Vagina (tissue), 2 donors: ENCODE measurements around the gene IHH. TPM values are rescaled to one million over a fixed set of nuclear protein-coding genes. Genes with fewer than 3 reads are reported as not detected.

Experiments used
- DNase-seq, 2 donors: peaks; one replicate each; pipeline ENCODE4 v3.0.0-alpha.2; 2017; ENCODE audit errors: extremely low spot score in 2 of 2
- H3K27ac ChIP-seq: fragments of 200-600 bp; sonication (generic); one replicate; pipeline ENCODE4 v1.5.1; 2019
- H3K27me3 ChIP-seq: fragments of 200-600 bp; sonication (generic); one replicate; pipeline ENCODE4 v1.5.1; 2019
- H3K36me3 ChIP-seq, 2 donors: fragments of 200-600 bp; sonication (generic); one replicate each; pipeline ENCODE4 v1.5.1; 2017 to 2019
- H3K4me1 ChIP-seq: fragments of 200-600 bp; sonication (generic); one replicate; pipeline ENCODE4 v1.5.1; 2019
- H3K4me3 ChIP-seq, 2 donors: fragments of 200-600 bp; sonication (generic); 1 replicate in 1 of 2; 2 replicates in 1 of 2; pipeline ENCODE4 v1.5.1; 2016 to 2019
- H3K9me3 ChIP-seq: fragments of 200-600 bp; sonication (generic); one replicate; pipeline ENCODE4 v1.5.1; 2019
- CTCF ChIP-seq, 3 experiments: fragments of 450-650 bp in 2 of 3; fragments of 200-600 bp in 1 of 3; sonication (generic) in 1 of 3; IDR thresholded peaks; one replicate each; pipeline ENCODE4 v1.5.1; 2017 to 2019; ENCODE audit warnings: antibody characterized with exemption in 3 of 3, mild to moderate bottlenecking in 2 of 3, moderate library complexity in 2 of 3
- POLR2A ChIP-seq, 2 donors: fragments of 450-650 bp; IDR thresholded peaks; one replicate each; pipeline ENCODE4 v1.6.1; 2017; ENCODE audit warnings: antibody characterized with exemption in 2 of 2, mild to moderate bottlenecking in 2 of 2, moderate library complexity in 2 of 2
- POLR2AphosphoS5 ChIP-seq, 2 donors: sonication (generic); formaldehyde crosslinking; IDR thresholded peaks; one replicate each; pipeline ENCODE4 v1.9.0; 2017; ENCODE audit warnings: antibody characterized with exemption in 2 of 2, mild to moderate bottlenecking in 2 of 2, low read depth in 1 of 2; ENCODE audit not compliant: insufficient read depth in 1 of 2
- intact Hi-C: fragments of 100-400 bp; cut with DNase I; formaldehyde crosslinking; loops from one replicate; pipeline ENCODE4 v1.15.1; 2023
- total RNA-seq: library from RNA; depleted of rRNA; stranded (reverse); fragments of >200 nt; gene quantifications from one replicate; pipeline ENCODE4 v1.2.3, GENCODE V29; 2016

IHH gene
- total RNA-seq, result not detected

DNA sequence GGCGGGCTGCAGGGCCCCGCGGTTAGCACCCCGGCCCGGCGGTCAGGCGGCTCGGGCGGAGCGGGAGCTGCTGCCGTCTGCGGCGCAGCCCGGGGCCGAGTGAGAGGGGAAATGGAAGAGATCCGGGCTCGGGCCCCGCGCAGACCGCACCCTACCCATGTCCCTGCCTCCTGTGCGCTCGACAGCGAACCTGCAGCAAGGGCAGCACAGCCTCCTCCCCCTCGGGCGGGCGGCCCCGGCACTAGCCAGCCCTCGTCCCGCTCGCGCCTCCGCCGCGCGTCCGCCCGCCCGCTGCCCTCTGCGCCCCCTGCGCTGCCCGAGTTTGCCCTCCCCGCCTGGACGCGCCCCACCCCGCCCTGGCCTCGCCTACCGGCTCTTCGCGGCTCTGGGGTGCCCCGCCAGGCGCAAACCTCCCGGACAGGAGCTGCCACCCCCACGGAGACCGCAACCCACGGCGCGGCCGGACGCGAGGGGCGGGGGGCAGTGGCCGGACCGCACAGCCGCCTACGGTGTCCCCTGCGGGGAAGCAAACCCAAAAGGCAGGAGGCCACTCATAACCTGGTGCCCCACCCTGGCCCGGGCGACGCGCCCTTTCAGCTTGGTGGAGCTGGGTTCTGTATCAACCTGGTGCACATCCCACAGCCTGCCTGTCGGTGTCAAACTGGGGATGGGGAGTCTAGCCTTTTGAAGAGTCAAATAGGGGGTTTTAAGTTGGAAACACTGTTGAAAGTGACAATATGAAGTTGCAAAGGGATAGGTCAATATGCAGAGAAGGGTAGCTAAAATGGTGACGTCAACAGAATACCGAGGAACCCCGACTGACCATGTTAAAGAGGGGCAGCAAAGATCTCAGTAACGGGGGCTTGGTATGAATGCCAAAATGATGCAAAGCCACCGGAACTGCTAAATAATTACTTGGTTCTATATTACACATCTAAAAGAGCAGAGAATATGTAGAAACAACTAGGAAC is at the start of gene IHH:
Gene IHH (minus strand): TSS at position 101 of the 971 bp plus-strand sequence. CDS start 454 bp downstream, outside the sequence.
- no peaks in the 10 kb centered on the region for H3K36me3 ChIP-seq
- H3K27ac ChIP-seq, result no peak within 1 kb of the TSS
- H3K4me1 ChIP-seq, result peaks cover 37% of the 10 kb centered on the region
- no peaks in the 10 kb centered on the region for H3K9me3 ChIP-seq
- intact Hi-C loops, result loop anchor here (10.0 kb wide), 1 partner anchor 54 kb away; no protein-coding TSS in a partner anchor
- peak within 1 kb of the TSS; percentile 16 to 29 for H3K4me3 ChIP-seq
- no peak for DNase-seq
- TF ChIP-seq POLR2AphosphoS5 (IDR thresholded peaks at IDR 0.05; ENCODE audit: insufficient read depth in 1 of 2, low read depth in 1 of 2), result no peak
- no peak for TF ChIP-seq POLR2A (IDR thresholded peaks at IDR 0.05)
- TF ChIP-seq CTCF (IDR thresholded peaks at IDR 0.05), result no peak
- H3K27me3 ChIP-seq, result peaks cover 27% of the 10 kb centered on the region

DNA sequence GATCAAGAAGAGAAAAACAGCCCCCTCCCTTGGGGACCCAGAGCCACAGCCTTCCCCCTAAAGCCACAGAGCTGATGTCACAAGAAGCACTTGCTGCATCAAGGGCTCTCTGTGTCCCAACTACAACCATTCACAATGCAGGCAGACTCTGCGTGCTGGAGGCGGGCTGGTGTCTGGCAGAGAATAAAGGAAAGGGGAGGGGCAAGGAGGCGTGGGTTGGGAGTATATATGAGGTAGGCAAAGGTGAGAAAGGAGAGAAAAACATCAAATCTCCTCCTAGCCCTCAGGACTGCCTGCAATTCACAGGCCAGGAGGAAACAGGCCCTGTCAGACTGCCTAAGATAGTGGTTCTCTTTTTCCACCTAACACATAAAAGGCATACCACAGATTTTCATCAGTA is 48.8 kb upstream of the IHH start:
- Histone ChIP-seq H3K36me3 (no peaks in the 10 kb centered on the region), H3K27ac (no peak overlapping the region), H3K27me3 (no peaks in the 10 kb centered on the region), H3K4me1 (peaks cover 10% of the 10 kb centered on the region), H3K9me3 (no peaks in the 10 kb centered on the region), H3K4me3 (no peak overlapping the region)
- intact Hi-C loops, result no loop called here
- DNase-seq, result no peak
- TF ChIP-seq POLR2A (IDR thresholded peaks at IDR 0.05) (no peak), POLR2AphosphoS5 (IDR thresholded peaks at IDR 0.05; ENCODE audit: insufficient read depth in 1 of 2, low read depth in 1 of 2) (no peak), CTCF (IDR thresholded peaks at IDR 0.05) (no peak)

DNA sequence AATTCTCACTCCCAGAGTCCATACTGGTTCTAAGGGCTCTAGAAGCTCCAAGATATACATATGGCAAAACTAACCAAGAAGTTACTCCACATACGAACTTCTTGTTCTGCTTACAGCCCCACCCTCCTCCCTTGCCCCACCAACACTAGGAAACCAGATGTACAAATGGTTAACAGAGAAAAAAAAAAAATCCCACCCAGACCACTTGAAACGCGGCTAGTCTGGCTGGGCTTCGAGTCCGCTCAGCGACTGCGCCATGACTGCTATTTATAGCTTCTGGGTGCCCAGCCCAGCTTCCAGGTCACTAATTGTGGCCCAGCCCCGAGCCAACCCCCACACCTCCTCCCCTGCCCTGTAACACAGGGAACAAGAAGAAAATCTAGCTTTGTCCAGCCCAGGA is 47.0 kb upstream of the IHH start:
- Histone ChIP-seq H3K4me3 (no peak overlapping the region), H3K4me1 (peaks cover 10% of the 10 kb centered on the region), H3K36me3 (no peaks in the 10 kb centered on the region), H3K27me3 (no peaks in the 10 kb centered on the region), H3K9me3 (no peaks in the 10 kb centered on the region), H3K27ac (no peak overlapping the region)
- TF ChIP-seq POLR2A (IDR thresholded peaks at IDR 0.05) (no peak), CTCF (IDR thresholded peaks at IDR 0.05) (no peak), POLR2AphosphoS5 (IDR thresholded peaks at IDR 0.05; ENCODE audit: insufficient read depth in 1 of 2, low read depth in 1 of 2) (no peak)
- intact Hi-C loops, result no loop called here
- no peak for DNase-seq

- intact Hi-C loops, result no loop called here
- Histone ChIP-seq H3K4me1 (peaks cover 10% of the 10 kb centered on the region), H3K36me3 (no peaks in the 10 kb centered on the region), H3K9me3 (no peaks in the 10 kb centered on the region), H3K27me3 (no peaks in the 10 kb centered on the region), H3K27ac (no peak overlapping the region), H3K4me3 (no peak overlapping the region)
- DNase-seq, result no peak
- TF ChIP-seq POLR2A (IDR thresholded peaks at IDR 0.05) (no peak), POLR2AphosphoS5 (IDR thresholded peaks at IDR 0.05; ENCODE audit: insufficient read depth in 1 of 2, low read depth in 1 of 2) (no peak), CTCF (IDR thresholded peaks at IDR 0.05) (no peak)
Measured at GRCh38 chr2:219106251-219106650, 45.5 kb upstream of the IHH start.
